HEK293 (cell line): ENCODE measurements around the gene MYOZ3.

Experiments
- CTCF ChIA-PET: fragments of 350-600 bp; formaldehyde crosslinking; extraction: SDS; loops from one replicate; lab custom pipeline; 2021; ENCODE audit warnings: antibody characterized with exemption; lab: Yijun Ruan, JAX
- POLR2A ChIA-PET: fragments of 300-600 bp; formaldehyde crosslinking; extraction: SDS; loops from one replicate; lab custom pipeline; 2020; ENCODE audit warnings: antibody characterized with exemption, inconsistent platforms; lab: Yijun Ruan, JAX
- H3K27ac ChIP-seq: fragments of 200-500 bp; sonication (Bioruptor generic); 2 replicates; pipeline ENCODE4 v1.5.1; 2014; ENCODE audit warnings: low read depth, low read length, control low read depth, inconsistent platforms; ENCODE audit errors: extremely low read depth
- H3K36me3 ChIP-seq, 2 experiments: fragments of 200-500 bp in 1 of 2; sonication (Bioruptor generic) in 1 of 2; 1 replicate in 1 of 2; 2 replicates in 1 of 2; pipeline ENCODE4 v1.5.1; 2014 to 2017; ENCODE audit warnings: inconsistent platforms in 2 of 2, low read length in 2 of 2; ENCODE audit not compliant: control insufficient read depth in 2 of 2, insufficient read depth in 1 of 2
- H3K4me1 ChIP-seq: fragments of 200-500 bp; sonication (Bioruptor generic); 2 replicates; pipeline ENCODE4 v1.5.1; 2014; ENCODE audit warnings: mild to moderate bottlenecking, low read length, inconsistent platforms; ENCODE audit not compliant: control insufficient read depth, insufficient read depth
- H3K4me3 ChIP-seq: 2 replicates; pipeline ENCODE4 v1.5.1; 2011; ENCODE audit warnings: low read depth, mild to moderate bottlenecking, control low read depth, low read length, moderate library complexity
- H3K9me3 ChIP-seq: fragments of 200-500 bp; sonication (Bioruptor generic); 2 replicates; pipeline ENCODE4 v1.5.1; 2014; ENCODE audit warnings: low read depth, low read length, inconsistent platforms; ENCODE audit not compliant: control insufficient read depth, insufficient read depth
- GLIS1 ChIP-seq: fragments of 450-650 bp; formaldehyde crosslinking; IDR thresholded peaks from 2 replicates; pipeline ENCODE4 v1.5.1; 2016; ENCODE audit warnings: missing biosample characterization, missing genetic modification characterization
- ZBTB10 ChIP-seq: fragments of 450-650 bp; formaldehyde crosslinking; IDR thresholded peaks from 2 replicates; pipeline ENCODE4 v1.5.1; 2016; ENCODE audit warnings: missing biosample characterization, missing genetic modification characterization
- ZNF2 ChIP-seq: fragments of 450-650 bp; formaldehyde crosslinking; IDR thresholded peaks from 2 replicates; pipeline ENCODE4 v1.5.1; 2016; ENCODE audit warnings: missing biosample characterization, missing genetic modification characterization
- ZNF341 ChIP-seq: fragments of 450-650 bp; formaldehyde crosslinking; IDR thresholded peaks from 2 replicates; pipeline ENCODE4; 2016; ENCODE audit warnings: low read depth, missing biosample characterization, missing genetic modification characterization
- ZNF354C ChIP-seq: fragments of 450-650 bp; formaldehyde crosslinking; IDR thresholded peaks from 2 replicates; pipeline ENCODE4 v1.5.1; 2016; ENCODE audit warnings: missing biosample characterization, missing genetic modification characterization, low read depth, borderline replicate concordance
- ZNF391 ChIP-seq: fragments of 450-650 bp; formaldehyde crosslinking; IDR thresholded peaks from 2 replicates; pipeline ENCODE4 v1.5.1; 2016; ENCODE audit warnings: low read depth, missing biosample characterization, missing genetic modification characterization, borderline replicate concordance
- ZNF510 ChIP-seq: fragments of 450-650 bp; formaldehyde crosslinking; IDR thresholded peaks from 2 replicates; pipeline ENCODE4 v1.5.1; 2018; ENCODE audit warnings: mild to moderate bottlenecking, missing genetic modification characterization, missing biosample characterization; ENCODE audit not compliant: insufficient replicate concordance
- ZNF530 ChIP-seq: fragments of 450-650 bp; formaldehyde crosslinking; IDR thresholded peaks from 2 replicates; pipeline ENCODE4 v1.5.1; 2016; ENCODE audit warnings: low read depth, missing biosample characterization, missing genetic modification characterization
- ZNF558 ChIP-seq: fragments of 450-650 bp; formaldehyde crosslinking; IDR thresholded peaks from 2 replicates; pipeline ENCODE4 v1.5.1; 2016; ENCODE audit warnings: missing biosample characterization, missing genetic modification characterization
- ZNF626 ChIP-seq: fragments of 450-650 bp; sonication (Bioruptor Pico); formaldehyde crosslinking; IDR thresholded peaks from 2 replicates; pipeline ENCODE4 v1.5.1; 2018; ENCODE audit warnings: missing biosample characterization, missing genetic modification characterization, inconsistent platforms
- ZSCAN23 ChIP-seq: fragments of 450-650 bp; formaldehyde crosslinking; IDR thresholded peaks from 2 replicates; pipeline ENCODE4 v1.5.1; 2016; ENCODE audit warnings: missing biosample characterization, missing genetic modification characterization
- TF ChIP-seq, protein P1 (sequence below): fragments of 450-650 bp; formaldehyde crosslinking; IDR thresholded peaks from 2 replicates; pipeline ENCODE4 v1.5.1; 2017; ENCODE audit warnings: missing biosample characterization, missing genetic modification characterization
- TF ChIP-seq, protein P2 (sequence below): fragments of 450-650 bp; IDR thresholded peaks from 2 replicates; pipeline ENCODE4 v1.5.1; 2018; ENCODE audit warnings: missing biosample characterization, missing genetic modification characterization

The MYOZ3 gene

DNA sequence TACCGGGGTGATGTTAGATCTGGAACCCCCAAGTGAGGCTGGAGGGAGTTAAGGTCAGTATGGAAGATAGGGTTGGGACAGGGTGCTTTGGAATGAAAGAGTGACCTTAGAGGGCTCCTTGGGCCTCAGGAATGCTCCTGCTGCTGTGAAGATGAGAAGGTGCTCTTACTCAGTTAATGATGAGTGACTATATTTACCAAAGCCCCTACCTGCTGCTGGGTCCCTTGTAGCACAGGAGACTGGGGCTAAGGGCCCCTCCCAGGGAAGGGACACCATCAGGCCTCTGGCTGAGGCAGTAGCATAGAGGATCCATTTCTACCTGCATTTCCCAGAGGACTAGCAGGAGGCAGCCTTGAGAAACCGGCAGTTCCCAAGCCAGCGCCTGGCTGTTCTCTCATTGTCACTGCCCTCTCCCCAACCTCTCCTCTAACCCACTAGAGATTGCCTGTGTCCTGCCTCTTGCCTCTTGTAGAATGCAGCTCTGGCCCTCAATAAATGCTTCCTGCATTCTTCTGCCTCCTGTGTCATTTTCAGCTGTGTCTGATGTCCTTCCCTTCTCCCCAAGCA, 2.3 kb upstream of the MYOZ3 start:
- ChIA-PET POLR2A (interaction anchor here (0.6 to 2.7 kb wide), 2 partner anchors 22 to 42 kb away, joined by 4 to 13 read pairs; partner anchors contain the start of gene RBM22), CTCF (interaction anchor here (0.8 to 9.2 kb wide), 5 partner anchors 10 to 114 kb away, joined by 3 to 161 read pairs (median 9); partner anchors contain the start of gene RBM22)
- no peak overlapping the region for H3K4me3 ChIP-seq
- H3K27ac ChIP-seq: no peak overlapping the region
- TF ChIP-seq ZNF341 (tag by site-specific recombination) (peak; percentile 49), ZNF626 (tag by site-specific recombination) (no peak)
- no peaks in the 10 kb centered on the region for H3K4me1 ChIP-seq
- H3K9me3 ChIP-seq: no peaks in the 10 kb centered on the region
- no peaks in the 10 kb centered on the region for H3K36me3 ChIP-seq

DNA sequence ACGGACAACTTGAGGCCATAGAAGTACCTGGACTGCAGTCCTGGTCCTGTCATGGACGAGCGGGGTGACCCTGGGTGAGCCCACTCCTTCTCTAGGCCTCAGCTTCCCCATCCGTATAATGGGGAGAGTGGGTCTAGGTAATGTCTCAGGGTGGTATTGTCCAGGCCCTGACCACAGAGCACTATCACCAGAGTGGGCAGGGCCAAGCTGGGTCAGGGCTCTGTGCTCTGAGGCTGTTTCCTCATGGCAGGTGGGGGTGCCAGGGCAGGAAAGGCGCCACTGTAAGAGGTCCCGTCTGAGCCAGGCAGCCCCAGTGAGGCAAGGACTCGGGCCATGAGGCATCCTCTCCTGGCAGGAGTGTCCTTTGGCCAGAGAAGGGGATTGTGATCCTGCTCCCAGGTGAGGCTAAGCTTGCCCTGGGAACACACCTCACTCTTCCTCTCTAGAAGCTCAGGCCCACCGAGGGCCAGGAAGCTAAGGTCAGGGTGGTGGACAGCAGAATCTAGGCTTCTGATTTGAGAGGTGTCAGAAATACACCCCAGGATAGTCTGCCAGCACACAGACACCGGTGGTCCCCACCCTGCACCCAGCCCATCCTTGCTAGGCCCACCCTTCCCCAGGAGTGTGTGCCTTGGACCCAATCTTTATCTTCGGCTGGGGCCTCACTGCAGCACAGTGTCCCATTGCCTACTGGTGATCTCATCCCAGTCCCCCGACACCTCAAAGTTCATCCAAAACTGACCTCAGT, 1.5 kb upstream of the MYOZ3 start:
- Histone ChIP-seq H3K9me3 (no peaks in the 10 kb centered on the region), H3K4me1 (no peaks in the 10 kb centered on the region), H3K27ac (no peak overlapping the region), H3K4me3 (no peak overlapping the region), H3K36me3 (no peaks in the 10 kb centered on the region)
- POLR2A ChIA-PET: interaction anchor here (0.8 kb wide), 1 partner anchor 41 kb away, joined by 3 read pairs; the partner anchor contains the start of gene RBM22
- CTCF ChIA-PET: interaction anchor here (3.5 kb wide), 1 partner anchor 98 kb away, joined by 30 read pairs; no protein-coding TSS in a partner anchor
- no peak for TF ChIP-seq ZNF530 (tag by site-specific recombination)
- TF ChIP-seq ZNF558 (tag by site-specific recombination): no peak
- TF ChIP-seq ZNF510: no peak
- TF ChIP-seq ZBTB10: no peak
- TF ChIP-seq ZNF2 (tag by site-specific recombination): no peak

GRCh38 chr5:150660108-150660831, 781 bp upstream of the MYOZ3 start:
- ChIA-PET CTCF (interaction anchor here (1.6 to 3.5 kb wide), 2 partner anchors 99 to 203 kb away, joined by 4 to 30 read pairs; no protein-coding TSS in a partner anchor), POLR2A (interaction anchor here (0.8 kb wide), 1 partner anchor 41 kb away, joined by 3 read pairs; the partner anchor contains the start of gene RBM22)
- TF ChIP-seq ZSCAN23 (tag by site-specific recombination) (no peak), GLIS1 (tag by site-specific recombination) (peak; percentile 36; the same call in 1 of the 2 replicates), ZNF558 (tag by site-specific recombination) (no peak), ZNF391 (no peak), ZNF354C (tag by site-specific recombination) (no peak)
- TF ChIP-seq, protein P1, sequence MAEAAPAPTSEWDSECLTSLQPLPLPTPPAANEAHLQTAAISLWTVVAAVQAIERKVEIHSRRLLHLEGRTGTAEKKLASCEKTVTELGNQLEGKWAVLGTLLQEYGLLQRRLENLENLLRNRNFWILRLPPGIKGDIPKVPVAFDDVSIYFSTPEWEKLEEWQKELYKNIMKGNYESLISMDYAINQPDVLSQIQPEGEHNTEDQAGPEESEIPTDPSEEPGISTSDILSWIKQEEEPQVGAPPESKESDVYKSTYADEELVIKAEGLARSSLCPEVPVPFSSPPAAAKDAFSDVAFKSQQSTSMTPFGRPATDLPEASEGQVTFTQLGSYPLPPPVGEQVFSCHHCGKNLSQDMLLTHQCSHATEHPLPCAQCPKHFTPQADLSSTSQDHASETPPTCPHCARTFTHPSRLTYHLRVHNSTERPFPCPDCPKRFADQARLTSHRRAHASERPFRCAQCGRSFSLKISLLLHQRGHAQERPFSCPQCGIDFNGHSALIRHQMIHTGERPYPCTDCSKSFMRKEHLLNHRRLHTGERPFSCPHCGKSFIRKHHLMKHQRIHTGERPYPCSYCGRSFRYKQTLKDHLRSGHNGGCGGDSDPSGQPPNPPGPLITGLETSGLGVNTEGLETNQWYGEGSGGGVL: 0 out of 2 replicates have a peak, but pooled peaks have one; percentile 17
- TF ChIP-seq, protein P2, sequence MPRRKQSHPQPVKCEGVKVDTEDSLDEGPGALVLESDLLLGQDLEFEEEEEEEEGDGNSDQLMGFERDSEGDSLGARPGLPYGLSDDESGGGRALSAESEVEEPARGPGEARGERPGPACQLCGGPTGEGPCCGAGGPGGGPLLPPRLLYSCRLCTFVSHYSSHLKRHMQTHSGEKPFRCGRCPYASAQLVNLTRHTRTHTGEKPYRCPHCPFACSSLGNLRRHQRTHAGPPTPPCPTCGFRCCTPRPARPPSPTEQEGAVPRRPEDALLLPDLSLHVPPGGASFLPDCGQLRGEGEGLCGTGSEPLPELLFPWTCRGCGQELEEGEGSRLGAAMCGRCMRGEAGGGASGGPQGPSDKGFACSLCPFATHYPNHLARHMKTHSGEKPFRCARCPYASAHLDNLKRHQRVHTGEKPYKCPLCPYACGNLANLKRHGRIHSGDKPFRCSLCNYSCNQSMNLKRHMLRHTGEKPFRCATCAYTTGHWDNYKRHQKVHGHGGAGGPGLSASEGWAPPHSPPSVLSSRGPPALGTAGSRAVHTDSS (tag by site-specific recombination): no peak
- H3K4me1 ChIP-seq: no peaks in the 10 kb centered on the region
- H3K36me3 ChIP-seq: no peaks in the 10 kb centered on the region
- no peak overlapping the region for H3K4me3 ChIP-seq
- H3K27ac ChIP-seq: no peak overlapping the region
- no peaks in the 10 kb centered on the region for H3K9me3 ChIP-seq
